ENCODE measurements around the gene TSKU.

The TSKU gene

DNA sequence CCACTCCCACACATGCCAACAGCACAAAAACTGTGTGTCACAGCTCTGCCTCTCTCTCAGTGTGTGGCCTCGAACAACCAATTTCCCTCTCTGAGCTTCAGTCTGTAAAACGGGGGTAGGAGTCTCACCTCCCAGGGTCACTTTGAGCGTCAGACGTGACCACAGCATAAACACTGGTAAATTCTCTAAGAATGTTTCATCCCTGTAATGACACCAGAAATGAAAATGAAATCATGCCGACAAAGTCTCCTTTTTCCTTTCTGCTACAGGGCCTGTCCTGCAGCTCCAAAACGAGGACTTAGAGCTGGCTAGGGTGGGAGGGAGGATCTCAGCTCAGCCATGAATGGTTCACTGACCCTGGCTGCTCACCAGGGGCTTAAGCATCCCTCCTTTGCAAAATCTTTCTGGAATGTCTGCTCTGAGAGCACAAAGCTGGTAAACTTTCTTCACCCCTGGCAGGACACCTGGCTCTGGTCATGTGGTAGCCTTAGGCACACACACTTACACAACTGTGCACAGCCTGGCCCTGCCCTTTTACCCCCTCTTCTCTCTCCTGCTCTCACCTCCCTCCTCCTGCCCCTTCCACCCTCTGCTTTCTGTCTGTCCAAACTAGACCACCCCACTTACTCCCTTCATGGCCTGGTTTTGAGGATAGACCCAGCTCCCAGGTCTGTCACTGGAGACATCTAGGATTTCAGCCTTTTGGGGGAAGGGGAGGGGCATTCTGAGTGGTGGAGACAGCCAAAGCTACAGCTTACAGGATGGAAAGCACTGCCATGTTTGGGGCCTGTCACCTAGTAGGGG lies 12.3 kb upstream of the TSKU start:
- DNase-seq, result no peak

DNA sequence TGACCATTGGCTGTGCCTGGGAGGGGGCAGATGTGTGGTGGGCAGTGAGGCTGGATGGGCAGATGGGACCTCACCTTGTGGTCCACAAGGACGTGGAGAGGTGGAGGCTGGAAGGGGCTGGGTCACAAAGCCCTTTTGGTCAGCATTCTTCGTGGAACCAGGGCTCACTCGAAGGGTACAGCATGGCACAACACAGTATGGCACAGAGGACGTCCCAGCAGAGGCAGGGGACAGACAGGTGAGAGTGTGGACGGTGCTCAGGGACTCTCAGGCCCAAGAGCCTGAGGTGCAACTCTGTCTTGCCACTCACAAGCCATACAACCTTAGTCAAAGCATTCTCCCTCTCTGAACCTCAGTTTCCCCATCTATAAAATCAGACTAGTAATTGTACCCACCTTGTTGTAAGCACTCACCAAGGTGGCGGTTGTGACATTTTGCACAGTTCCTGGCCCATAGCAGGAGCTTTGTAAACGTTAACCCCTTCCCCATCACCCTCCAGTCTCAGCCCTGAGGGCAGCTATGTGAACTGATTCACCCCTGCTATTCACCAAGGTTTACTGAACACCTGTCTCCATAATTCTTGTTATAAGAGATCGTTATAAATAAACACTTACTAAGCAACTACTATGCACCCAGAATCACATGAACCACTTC lies 11.6 kb upstream of the TSKU start:
- no peak for DNase-seq

DNA sequence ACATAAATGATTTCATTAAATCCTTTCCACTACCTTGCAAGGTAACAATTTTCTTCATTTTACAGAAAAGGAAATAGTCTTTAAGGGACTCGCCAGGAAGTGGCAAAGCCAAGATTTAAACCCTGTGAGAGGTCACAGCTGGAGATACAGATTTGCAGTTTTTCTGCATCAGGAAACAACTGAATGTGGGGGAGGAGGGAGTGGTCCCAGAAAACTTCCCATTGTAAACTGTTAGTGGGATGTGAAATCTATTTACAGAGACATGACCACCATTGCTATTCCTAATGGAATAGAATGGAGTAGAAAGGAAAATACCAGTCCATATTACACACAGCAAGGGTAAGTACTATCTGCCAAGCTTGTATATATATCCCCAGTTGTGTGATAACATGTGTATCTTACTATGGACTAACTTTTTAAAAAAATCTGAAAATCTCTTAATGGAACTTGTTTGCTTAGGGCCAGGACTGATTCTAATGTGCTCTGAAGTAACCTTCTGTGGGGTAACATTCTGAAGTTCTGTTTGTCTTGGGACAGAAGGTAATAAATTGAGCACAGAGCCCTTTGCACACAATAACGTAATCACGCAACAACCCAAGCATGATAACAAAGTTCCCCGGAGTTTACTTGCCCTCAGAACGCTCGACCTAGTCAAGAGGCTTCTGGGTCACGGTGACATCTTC lies 10.9 kb upstream of the TSKU start:
- no peak for DNase-seq

DNA sequence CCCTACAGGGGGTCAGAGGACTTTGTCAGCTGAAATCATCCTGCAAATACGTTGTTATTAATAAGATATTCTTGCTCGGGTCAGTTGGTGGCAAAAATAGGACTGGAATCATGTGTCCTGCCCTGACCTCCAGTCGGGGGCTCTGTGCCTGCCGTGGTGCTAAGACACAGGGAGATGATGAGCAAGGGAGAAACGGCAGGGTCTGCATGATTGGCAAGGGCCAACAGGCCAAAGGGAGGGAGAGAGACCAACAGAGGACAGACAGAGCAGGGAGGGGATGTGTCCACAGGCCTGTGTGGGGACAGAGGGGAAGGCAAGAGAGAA lies 10.4 kb upstream of the TSKU start:
- no peak for DNase-seq

DNA sequence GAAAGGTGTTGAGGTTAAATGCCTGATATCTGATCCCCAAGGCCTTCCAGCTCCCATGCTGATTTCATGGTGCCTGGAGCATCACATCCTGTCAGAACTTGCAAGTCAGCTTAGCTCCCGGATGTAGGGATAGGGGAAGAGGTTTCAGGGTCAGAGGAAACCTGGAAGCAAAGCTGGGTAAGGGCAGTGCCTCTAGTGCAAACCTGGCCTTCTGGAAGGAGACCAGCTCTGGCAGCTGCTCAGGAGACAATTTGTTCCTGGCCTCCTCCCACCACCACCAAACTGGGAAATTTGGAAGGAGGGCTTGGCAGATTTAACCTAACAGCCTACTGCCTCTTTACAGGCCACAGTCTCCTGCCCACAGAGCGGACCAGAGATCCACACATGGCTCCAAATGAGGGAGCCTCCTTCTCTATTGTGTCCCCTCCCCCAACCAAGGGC lies 9.2 kb upstream of the TSKU start:
- no peak for DNase-seq

DNA sequence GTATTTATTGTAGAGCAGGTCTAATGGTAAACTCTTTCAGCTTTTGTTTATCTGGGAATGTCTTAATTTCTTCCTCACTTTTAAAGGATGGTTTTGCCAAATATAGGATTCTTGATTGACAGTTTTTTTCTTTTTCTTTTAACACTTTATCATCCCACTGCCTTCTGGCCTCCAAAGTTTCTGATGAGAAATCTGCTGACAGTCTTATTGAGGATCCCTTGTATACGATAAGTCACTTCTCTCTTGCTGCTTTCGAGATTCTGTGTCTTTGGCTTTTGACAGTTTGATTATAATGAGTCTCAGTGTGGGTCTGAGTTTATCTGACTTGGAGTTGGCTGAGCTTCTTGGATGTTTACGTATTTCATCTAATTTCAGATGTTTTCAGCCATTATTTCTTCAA lies 6.7 kb upstream of the TSKU start:
- DNase-seq, result no peak

DNA sequence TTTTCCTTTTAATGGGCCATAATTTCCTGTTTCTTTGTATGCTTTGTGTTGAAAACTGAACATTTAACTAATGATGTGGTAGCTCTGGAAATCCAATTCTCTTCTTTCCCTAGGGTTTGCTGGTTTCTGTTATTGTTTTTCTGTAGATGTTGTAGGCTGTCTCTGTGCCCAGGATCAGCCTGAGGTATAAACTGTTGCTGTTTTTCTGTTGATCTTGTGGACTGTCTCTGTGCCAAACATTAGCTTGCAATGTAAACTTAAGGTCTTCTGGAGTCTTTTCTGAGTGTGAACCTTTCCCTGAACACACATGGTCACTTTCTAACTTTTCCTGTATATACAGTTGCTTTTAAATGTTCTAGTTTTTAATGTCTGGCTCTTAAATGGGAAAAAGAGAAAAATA lies 5.9 kb upstream of the TSKU start:
- DNase-seq, result no peak

DNA sequence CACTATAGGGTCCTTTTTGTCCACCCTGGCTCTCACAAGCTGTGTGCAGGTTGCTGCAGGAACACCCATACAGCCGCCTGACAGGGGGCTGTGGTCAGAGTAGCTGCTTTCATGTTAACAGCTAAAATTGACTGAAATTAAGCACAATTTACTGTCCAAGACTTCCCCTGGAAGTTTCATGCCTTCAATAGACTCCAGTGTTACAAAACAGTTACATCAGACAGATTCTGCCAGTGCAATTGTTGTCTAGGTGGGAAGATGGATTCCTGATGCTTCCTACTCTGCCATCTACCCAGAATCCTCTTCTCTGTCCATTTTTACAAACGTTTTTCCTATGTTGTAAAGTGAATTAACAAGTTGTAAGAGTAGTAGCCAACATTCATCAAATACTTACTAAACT lies 5.3 kb upstream of the TSKU start:
- DNase-seq, result no peak

DNA sequence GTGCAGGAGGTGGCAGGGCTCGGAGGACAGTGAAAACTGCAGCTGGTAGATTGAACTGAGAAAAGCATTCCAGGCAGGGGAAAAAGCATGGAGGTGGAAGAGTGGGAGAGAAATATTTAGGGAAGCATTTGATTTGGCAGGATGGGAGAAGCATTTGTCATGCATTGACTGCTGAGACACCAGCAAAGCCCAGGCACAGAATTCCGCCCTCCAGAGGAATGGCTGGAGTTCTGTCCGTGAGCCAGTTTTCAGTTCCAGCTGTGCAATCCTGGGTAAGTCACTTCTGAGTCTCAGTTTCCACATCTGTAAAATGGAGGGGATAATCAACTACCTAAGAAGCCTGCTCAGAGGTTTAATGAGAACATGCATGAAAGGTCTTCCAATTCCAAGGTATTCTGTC lies 4.3 kb upstream of the TSKU start:
- no peak for DNase-seq

DNA sequence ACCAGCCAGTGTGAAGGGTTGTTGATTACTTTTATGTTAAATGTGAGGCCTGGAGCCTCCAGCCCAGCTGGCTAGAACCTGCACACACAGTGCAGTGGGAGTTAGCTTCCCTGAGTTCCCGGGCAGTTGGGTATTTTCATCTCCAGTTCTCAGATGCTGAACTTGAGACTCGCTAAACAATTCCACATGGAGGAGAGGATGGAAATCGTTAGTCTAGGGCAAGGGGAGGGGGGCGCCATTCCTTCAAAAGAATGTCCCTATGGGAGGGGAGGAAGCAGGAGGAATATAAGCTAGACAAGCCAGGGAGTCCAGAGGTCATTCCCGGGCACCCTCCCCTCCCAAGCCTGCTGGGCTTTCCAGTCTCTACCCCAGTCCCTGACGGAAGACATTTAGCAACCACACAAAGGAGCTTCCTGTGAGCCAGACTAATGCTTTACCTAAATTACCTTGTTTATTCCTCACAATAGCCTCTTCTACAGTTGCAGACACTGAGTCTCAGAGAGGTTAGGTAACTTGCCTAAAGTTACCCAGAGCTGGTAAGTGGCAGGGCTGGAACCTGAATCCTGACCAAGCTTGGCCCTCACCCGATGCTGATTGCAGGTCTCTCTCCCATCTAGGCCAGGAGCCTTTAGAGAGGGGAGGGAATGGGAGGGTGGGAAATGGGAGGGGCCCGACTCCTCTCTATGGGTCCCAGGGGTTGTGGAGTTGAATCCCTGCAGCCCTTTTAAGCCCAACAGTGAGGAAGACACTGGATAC lies 1.9 kb upstream of the TSKU start:
- no peak for DNase-seq

DNA sequence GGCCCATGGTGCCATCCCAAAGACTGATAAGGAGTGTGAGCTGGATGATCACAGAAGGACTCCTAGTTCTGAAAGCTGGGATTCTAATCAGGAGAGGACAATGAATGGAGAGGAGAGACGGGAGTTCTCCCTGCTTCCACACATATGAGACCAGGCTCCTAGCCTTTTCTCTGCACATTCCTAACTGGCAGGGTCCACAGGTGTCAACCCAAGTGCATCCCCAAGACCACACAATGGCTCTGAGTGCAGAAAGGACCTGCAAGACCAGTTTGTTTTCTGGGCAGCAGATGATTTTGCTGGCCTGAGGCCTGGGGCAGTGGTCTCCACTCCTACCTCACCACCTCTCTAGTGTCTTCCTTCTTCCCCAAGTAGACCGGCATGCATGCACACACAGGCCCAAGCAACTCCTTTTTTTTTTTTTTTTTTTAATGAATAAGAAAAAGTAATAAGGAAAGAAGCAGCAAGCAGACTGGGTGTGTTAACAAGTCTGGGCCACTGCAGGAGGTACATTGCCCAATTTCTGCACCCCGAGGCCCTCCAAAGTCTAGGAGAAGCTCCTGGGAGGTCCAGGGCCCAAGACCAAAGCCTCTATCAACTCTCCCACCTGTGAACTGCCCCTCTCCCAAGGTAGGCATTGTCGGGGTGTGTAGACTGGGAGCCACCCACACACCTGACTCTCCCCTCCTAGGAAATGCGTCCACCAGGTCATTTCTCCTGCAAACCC lies 1.2 kb upstream of the TSKU start:
- DNase-seq, result no peak

DNA sequence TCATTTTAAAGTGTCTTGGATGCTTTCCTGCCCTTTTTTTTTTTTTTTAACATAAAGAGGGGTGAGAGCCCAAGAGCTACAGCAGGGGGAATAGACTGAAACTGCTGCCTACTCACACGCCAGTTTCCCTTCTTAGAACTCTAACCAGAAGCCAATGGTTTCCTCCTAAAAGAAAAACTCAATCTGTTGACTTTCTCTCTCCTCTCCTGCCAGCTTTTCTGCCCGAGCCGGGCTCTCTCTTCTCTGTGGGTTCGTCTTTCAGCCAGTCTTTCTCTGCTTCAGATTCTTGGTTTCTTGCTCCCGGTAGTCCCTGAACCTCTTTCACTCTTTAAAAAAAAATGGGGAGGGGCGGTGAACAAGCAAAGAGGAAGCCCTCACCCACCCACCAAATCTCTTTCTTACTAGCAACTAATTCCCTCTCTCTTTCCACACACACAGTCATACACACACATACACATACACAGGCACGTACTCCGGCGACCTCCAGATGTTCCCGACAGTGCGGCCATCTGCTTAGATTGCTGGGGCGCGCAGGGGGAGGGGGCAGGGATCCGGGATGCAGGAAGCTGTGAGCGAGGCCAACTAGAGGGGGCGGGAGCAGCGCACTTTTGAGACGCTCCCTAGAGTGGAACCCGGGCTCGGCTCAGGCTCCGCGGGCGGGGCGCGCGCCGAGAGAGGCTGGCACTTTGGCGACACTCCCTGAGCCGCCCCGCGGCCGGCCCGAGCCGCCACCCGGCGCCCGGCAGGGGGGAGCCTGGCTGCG lies 444 bp upstream of the TSKU start:
- peak; percentile 32 to 67 for DNase-seq

DNA sequence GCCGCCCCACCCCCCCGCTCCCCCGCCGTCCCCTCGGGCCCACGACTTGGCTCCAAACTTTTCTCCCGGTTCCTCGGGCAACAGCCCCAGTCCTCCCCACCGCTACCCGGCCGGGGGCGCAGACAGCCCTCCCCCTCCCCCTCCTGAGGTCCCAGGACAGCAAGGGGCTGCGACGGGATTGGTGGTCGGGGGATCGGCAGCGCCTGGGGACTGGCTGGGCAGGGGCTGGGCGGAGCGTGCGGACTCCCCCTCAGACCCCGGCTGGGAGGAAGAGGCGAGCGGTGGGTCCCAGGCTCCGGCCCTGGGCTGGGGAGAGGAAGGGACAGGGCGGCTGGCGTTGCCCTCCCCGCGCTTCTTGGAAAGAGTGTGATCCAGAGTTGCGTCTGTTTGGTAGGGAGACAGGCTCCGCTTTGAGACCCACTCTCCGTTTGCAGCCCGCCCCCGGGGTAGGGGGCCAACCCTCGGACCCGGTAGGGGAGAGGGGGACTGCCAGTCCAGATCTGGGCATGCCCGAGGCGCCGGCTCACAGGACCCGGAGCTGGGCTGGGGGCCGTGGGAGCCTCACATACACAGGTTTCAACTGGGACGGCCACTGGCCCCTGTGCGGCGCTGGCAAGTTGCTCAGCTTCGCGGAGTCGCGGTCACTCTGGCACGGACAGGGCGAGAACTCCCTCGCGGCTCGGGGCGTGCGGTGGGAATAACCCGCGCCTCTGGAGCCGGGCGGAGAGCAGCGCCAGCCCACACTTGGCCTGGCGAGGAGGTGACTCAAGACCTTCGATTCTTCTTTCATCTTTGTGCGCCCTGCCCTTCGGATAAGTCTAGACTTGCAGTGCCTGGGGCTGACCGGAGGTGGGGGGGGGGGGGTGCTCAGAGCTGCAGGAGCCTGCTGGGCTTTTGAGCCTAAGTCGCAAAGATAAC lies 999 bp downstream of the TSKU start:
- DNase-seq, result no peak

DNA sequence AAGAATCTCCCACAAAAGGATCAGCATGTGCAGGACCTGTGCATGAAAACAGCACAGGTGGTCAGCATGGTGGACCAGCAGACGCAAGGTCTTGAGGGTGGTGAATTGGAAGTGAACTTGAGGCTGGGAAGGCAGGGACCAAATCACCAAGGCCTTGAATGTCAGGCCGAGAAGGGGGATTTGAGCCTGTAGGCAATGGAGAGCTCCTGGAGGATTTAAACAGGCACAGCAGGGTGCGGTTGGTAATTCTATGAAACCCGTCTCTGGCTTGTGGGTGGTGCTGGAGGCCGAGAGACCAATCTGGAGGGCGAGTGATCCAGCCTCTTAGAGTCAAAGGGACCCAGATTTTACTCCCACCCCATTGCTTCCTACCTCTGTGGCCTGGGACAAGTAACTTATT lies 2.4 kb downstream of the TSKU start:
- DNase-seq, result no peak

DNA sequence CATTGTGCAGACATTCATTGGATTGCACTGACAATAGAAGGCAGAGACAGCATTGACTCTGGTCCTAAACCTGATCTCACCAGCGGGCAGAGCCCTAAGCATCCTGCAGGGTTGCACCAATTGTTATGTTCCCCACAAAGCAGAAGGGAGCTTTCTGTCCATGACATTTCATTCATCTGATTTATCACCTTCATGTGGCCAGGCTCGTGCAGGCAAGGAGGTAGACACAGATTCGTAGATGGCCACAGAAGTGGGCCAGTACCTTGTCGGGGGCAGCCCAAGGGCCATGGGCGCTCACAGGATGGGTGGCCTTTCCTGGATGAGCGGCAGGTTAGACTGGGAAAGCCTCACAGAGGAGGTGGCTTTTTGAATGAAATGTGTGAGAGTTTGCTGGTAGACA lies 2.9 kb downstream of the TSKU start:
- DNase-seq, result no peak

DNA sequence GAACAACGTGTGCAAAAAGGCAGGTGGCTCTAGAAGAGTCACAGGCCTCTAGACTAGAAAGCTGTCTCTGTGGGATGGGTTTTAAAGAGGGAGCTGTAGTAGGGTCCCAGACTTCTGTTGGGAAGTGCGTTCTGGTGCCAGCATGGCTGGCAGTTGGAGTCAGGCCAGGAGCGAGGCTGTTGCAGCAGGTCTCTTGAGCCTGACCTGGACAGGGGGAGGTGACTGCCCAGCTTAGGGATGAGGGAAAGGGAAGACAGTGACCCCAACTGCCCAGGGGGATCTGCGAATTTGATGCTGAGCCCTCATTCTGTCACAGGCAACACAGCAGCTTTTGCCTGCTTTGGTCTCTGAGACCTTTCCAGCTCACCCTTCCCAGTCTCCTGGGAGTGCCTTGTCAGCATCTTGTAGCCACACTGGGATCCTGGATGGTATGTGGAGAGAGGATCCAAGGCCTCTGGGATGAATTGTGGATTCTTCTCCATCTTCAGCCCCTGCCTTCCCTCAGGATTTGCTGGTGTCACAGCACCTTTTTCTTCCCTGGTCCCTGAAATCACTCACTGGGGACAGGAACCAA lies 3.4 kb downstream of the TSKU start:
- DNase-seq, result no peak

DNA sequence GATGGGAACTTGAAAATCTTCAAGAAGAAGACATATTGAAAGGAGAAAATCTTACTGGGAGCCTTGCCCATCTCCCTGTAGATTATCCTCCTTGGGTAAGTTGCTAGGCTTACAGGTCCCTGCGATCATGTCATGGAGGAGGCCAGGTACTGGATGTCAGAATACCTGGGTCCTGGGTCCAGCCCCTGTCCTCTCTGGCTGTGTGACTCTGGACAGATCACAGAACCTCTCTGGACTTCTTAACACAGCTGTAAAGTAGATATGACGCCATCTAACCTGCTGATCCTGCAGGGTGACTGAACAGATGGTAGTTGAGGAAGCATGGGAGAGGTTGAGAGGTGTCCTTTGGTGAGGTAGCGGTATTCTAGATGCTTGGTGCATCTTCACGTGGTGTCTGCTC lies 4.1 kb downstream of the TSKU start:
- DNase-seq, result no peak

DNA sequence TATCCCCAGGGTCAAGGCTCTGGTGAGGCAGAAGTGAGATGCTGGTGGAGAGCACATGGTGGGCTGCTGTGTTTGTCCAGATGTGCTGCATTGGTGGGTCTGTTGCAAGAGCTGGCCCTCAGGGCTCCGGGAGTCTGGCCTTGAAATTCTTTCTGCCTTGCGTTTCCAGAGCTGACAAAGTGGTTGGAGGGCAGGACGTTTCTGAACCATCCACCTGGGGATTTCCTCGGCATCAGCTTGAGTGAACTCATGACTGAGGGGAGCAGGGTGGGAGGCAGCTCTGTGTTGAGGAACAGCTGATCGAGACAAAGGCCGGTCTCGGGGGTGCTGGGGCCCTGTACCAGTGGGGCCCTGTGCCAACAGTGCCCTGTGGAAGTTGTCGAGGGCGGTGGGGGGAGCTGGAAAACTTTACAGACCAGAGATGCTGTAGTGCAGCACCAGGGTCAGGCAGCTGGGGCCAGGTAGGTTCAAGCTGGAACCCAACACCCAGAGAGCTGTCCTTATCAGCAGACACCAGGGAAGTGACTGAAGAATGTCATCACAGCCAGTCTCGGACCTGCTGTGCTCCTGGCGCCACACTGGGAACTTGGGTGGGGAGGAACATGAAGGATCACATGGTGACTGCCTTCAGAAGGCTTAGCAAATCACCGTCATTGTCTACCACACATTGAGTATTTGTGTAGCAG lies 4.9 kb downstream of the TSKU start:
- DNase-seq, result no peak

DNA sequence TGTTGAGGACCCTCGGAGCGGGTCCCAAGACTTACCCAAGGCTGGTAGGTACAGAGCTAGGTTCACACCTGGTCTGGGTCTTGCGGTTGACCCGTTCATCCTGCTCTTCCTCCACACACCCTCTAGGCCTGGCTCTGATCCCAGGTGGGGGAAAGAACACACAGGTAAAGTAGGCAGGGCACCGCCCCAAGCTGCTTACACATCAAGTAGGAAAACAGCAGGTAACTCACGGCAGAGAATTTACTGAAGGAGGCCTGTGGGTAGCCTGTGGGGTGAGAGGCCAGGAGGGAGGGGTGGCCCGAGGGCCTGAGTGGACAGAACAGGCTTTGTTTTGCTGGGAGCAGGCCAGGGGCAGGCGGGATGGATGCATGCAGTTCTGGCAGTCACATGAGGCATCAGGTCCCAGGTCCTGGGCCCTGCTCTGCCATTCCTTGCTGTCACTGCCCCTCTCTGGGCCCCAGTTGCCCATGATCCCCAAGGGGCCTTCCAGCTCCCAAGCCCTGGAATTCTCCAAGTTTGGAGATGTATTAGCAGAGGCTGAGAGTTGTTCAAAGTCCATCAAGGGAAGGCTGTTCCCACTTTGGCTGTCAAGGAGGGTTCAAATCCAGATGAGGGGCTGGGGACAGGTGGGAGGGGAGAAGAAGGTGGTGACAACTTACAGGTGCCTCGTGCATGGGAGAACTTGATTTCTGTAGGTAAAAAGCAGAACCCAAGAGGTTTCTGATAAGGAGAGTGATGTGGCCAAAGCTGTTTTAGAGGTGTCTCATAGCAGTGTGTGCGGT lies 5.7 kb downstream of the TSKU start:
- no peak for DNase-seq
